ENCODE data around the gene NR2E3.

DNA sequence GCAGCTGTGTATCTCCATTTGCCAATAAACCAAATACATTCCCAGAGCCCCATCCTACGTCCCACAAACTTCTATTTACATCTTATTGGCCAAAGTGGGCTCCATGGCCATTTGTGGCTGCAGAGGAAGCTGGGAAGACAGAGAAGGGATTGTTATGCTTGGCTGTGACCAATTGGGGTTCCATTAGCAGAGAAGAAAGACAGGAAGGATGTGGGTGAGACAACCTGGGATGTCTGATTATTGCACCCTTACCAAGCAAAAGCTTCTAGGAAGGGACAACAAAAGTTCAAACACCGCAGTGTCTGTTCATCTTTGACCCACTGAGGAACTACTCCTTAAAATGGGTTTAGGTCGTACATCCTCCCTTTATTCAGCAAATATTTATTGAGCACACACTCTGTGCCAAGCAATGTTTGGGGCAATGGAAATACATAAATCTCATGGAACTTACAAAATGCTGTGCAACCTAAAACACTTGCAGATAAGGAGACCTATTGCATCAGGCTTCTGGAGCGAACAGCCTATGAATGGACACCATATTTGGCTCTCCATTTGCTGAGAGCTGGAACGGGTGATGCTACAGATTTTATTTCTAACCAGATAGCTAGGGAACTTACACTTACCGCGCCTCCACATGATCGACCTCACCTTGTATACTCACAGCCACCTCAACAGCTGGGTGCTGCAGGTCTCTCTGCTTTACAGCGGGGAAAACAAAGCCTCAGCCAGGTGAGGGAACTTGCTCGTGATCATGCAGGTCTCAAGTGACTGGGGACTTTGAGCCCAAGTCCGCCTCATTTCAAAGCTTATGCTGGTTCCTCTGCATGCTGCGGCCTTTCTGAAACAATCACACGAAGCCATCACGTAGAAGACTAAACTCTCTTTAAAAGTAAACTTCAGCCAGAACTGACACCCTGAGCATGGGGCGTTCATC is 21.4 kb upstream of the NR2E3 start:
- TF ChIP-seq, protein P1, sequence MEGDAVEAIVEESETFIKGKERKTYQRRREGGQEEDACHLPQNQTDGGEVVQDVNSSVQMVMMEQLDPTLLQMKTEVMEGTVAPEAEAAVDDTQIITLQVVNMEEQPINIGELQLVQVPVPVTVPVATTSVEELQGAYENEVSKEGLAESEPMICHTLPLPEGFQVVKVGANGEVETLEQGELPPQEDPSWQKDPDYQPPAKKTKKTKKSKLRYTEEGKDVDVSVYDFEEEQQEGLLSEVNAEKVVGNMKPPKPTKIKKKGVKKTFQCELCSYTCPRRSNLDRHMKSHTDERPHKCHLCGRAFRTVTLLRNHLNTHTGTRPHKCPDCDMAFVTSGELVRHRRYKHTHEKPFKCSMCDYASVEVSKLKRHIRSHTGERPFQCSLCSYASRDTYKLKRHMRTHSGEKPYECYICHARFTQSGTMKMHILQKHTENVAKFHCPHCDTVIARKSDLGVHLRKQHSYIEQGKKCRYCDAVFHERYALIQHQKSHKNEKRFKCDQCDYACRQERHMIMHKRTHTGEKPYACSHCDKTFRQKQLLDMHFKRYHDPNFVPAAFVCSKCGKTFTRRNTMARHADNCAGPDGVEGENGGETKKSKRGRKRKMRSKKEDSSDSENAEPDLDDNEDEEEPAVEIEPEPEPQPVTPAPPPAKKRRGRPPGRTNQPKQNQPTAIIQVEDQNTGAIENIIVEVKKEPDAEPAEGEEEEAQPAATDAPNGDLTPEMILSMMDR (IDR thresholded peaks at IDR 0.05), result no peak
- no peak for TF ChIP-seq POLR2A (IDR thresholded peaks at IDR 0.05)

Measured in thyroid gland (tissue), 4 donors.